ENCODE results near the gene ENPP6. TPM values are rescaled to one million over a fixed set of nuclear protein-coding genes. Genes with fewer than 3 reads are reported as not detected.
A peak's percentile ranks its signal among the peaks of the same experiment; 100 is the strongest.

ENPP6 gene
- total RNA-seq, 1 experiment from 2014 or later, result not detected

DNA sequence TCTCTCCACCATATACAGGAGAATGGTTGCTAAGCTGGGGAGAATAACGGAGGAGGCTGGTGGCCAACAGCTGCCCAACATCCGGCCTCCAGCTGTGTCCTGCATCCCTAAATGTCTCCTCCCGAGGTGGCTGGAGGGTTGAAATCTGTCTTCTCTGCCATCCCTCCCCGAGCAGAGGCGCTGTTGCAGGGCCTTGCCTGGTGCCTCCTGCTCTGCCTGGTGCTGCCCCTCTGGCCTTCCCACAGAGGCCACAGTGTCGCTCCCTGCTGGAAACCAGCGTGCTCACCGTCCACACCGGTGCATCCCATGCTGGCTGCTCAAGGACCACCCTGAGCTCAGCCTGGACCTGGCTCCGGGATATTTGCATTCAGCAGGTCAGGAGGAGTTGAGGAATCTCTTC lies 115.2 kb downstream of the ENPP6 start:
- in situ Hi-C loops (cut with HindIII; ENCODE audit: low pct_unique_long_range_greater_than_20kb, low sequenced_read_pairs), result no loop called here
- peak; percentile 31 for DNase-seq (ENCODE audit: low read depth, low spot score)

DNA sequence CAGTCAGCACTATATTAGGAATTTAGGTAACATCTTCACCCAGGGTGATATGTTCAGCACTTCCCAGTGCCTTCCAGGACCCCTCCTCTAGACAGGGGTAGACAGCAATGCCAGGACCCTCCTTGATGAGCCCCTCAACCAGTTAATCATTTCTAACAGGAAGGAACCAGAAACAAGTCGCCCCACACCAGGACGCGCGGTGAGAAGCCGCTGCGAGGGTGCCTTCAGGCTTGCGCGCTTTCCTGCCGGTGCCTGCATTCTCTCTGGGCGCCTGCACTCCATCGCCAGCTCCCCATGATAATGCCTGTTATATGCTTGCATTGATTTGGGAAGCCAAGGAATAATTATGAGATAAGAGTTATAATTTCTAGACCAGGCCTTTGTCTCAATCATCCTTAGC lies 116.0 kb downstream of the ENPP6 start:
- DNase-seq (ENCODE audit: low read depth, low spot score), result no peak
- in situ Hi-C loops (cut with HindIII; ENCODE audit: low pct_unique_long_range_greater_than_20kb, low sequenced_read_pairs), result no loop called here

DNA sequence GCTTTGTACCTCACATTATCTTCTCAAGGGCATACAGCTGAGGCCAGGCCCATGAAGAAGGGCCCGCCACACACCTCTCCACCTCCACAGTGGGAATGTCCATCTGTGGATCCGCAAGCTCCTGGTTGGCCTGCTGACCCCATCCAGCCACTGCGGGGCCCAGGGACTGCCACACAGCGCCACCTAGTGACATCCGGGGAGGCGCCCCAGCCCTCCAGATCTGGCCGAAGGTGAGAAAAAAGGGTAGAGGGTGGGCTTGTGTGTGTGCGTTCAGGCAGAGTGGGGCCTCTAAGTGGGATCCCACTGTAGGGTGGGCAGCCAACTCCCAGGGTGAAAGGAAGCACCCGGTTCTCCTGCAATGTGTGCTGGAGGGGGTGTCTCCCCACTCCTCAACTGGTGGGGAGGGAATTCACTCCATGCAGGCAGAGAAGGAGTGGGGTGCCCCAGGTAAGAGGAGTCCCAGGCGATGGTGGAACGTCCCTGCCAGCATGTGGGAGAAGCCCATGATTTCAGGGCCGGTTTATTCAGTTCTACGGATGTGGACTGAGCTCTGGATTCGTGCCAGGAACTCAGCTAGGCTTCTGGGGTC lies 117.3 kb downstream of the ENPP6 start:
- in situ Hi-C loops (cut with HindIII; ENCODE audit: low pct_unique_long_range_greater_than_20kb, low sequenced_read_pairs), result no loop called here
- peak; percentile 64 for DNase-seq (ENCODE audit: low read depth, low spot score)

DNA sequence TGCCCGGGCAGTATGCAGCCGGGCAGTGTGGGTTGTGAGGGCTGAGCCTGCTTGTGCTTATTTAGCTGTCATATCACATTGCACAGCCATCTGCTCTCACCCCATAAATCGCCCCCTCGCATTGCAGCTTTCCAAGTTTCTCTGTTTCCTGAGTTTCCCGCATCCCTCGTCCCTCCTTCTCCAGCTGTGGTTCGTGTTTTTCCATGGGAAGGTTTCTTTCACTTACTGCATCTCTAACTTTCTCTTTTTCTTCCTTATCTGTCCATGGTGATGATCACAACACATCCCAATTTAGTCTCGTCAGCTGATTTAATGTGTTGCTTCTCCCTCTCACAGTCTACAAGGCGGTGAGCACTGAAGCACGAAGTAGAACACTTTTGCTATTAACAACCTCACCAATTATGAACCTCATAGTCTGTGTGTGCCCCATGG lies 118.1 kb downstream of the ENPP6 start:
- in situ Hi-C loops (cut with HindIII; ENCODE audit: low pct_unique_long_range_greater_than_20kb, low sequenced_read_pairs), result no loop called here
- DNase-seq (ENCODE audit: low read depth, low spot score), result no peak

DNA sequence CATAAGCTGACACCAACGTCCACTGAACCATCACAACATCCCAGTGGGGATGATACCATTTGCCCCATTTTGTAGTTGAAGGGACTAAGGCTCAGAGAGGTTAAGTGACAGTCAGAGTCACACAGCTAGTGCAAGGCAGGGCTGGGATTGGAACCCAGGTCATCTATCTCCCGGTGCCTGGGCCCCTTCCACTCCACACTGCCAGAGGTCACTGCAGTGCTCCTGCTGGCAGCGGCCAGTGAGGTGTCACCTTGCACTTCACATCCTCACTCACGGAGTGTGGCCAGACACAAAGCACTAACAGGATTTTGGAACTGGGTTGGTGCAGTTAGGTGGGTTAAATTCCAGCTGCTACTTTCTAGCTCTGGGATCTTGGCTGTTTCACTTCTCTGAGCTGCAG lies 118.7 kb downstream of the ENPP6 start:
- in situ Hi-C loops (cut with HindIII; ENCODE audit: low pct_unique_long_range_greater_than_20kb, low sequenced_read_pairs), result no loop called here
- no peak for DNase-seq (ENCODE audit: low read depth, low spot score)

DNA sequence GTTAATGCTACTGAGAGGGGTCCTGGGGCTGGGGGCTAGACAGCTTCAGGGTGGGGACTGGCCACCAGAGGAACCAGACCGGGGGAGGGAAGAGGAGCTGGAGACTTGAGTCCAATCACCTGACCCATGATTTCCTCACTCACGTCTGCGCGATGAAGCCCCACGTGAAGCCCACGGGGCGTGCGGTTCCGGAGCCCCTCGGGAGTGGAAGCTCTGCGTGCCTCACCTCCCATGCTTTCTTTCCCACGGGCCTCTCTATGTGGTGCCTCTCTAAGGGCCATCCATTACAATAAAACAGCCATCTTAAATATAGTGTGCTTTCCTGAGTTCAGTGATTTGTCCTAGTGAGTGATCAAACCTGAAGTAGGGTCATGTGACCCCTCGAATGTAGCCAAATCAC lies 119.9 kb downstream of the ENPP6 start:
- DNase-seq (ENCODE audit: low read depth, low spot score), result no peak
- in situ Hi-C loops (cut with HindIII; ENCODE audit: low pct_unique_long_range_greater_than_20kb, low sequenced_read_pairs), result no loop called here

DNA sequence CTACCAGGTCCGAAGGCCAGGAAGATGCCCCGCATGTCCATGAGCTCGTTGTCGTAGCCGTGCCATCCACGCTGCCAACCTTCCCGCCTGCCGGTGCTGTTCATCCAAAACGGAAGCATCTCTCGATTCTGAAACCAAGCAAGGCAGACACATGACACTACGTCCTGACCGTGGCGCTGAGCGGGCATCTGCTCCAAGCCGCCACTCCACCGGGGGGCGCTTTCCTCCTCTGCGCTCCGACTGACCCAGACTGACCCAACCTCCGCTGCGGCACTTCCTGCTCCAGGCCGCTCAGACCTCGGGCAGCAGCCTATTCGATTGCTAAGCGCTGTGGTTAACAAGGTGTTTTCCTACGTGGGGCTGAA lies 120.5 kb downstream of the ENPP6 start:
- in situ Hi-C loops (cut with HindIII; ENCODE audit: low pct_unique_long_range_greater_than_20kb, low sequenced_read_pairs), result no loop called here
- no peak for DNase-seq (ENCODE audit: low read depth, low spot score)

DNA sequence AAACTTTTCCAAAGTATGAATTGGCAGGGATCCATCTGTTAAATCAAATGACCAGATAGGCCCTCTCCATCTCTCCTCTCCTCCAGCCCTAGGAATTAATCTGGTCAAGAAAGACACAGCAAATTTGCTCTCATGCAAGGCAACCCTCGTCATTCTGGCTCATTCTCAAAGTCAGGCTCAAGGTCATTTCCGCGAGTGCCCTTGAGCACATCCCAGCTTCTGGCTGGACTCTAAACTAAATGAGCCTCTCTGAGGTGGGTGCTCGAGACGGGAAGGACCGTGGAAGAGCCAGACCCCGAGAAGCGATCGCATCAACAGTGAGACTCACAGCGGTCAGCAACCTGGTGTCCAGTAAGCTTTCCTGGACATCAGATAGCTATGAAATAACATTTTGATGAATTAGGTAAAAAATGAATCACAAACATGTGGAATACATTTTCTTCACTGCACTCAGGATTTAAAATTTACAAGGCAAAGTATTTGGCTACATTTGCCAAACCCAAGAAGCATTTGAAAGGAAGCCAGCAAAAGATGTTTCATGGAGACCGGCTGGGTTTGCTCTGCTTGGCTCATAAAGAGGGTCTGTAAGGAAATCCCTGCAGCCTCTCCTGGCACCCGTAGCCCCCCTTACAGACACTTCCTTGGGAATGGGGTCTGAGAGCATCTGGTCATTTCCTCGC lies 121.0 kb downstream of the ENPP6 start:
- in situ Hi-C loops (cut with HindIII; ENCODE audit: low pct_unique_long_range_greater_than_20kb, low sequenced_read_pairs), result no loop called here
- no peak for DNase-seq (ENCODE audit: low read depth, low spot score)

DNA sequence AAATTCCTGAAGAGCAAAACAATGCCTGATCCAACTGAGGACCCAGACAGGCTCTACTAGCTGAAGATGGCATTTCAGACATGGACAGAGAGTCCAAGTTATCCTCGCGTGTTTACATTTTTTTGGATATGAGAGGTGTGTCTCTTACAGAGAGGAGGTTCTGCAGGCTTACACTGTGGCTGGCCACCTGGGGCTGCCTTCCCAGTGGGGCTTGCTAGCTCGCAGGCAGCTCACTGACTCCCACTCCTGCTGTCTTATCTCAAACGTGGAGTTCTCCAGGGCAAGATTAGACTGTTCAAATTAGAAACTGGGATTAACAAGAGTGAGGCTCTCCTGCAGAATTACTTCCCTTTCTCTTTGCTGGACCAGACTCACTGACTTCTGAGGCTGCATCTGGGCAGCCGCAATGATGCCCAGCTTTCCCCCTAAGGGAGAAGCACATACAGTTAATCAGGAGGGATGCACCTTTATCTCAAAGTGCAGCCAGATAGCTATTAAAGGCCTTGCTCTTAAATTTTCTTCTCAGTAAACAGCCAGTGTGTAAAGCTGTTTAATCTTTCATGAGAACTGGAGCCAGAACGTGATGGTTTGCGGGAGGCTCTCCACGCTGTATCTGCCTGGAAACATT lies 123.0 kb downstream of the ENPP6 start:
- in situ Hi-C loops (cut with HindIII; ENCODE audit: low pct_unique_long_range_greater_than_20kb, low sequenced_read_pairs), result no loop called here
- DNase-seq (ENCODE audit: low read depth, low spot score), result no peak

DNA sequence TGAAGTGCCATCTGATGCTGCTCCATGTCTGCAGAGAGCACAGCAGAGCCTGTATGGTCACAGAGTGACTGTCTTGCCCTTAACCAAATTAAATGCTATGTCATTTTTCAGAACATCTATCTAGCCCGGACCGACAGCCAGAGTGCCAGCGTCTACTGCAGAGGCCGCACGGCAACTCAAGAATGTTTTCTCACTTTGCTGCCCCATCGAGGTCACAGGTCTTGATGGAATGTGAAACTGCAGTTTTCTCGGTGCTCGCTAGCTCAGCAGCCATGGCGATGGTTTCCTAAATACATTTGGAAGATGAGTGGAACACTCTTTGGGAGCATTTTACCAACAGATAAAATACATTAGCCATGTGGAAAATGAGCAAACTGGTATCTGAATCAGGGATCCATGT lies 125.7 kb downstream of the ENPP6 start:
- in situ Hi-C loops (cut with HindIII; ENCODE audit: low pct_unique_long_range_greater_than_20kb, low sequenced_read_pairs), result no loop called here
- no peak for DNase-seq (ENCODE audit: low read depth, low spot score)

DNA sequence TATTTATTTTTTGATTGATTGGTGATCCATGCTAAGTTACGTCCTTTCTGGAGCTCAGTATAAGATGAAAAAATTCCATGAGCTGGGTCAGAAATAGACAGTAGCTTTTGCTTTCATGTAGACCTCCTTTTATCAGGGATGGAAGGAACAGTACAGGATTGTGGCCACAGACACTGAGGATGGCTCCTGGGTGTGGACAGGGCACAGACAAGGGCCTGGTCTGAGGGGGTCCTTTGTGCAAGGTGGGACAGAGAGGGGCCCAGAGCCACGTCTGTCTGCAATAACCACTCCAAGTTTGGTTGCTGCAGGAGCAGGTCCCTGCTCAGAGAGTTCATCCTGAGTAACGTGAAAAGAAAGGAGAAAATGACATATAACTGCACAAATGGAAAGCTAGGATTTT lies 127.1 kb downstream of the ENPP6 start:
- no peak for DNase-seq (ENCODE audit: low read depth, low spot score)
- in situ Hi-C loops (cut with HindIII; ENCODE audit: low pct_unique_long_range_greater_than_20kb, low sequenced_read_pairs), result no loop called here

DNA sequence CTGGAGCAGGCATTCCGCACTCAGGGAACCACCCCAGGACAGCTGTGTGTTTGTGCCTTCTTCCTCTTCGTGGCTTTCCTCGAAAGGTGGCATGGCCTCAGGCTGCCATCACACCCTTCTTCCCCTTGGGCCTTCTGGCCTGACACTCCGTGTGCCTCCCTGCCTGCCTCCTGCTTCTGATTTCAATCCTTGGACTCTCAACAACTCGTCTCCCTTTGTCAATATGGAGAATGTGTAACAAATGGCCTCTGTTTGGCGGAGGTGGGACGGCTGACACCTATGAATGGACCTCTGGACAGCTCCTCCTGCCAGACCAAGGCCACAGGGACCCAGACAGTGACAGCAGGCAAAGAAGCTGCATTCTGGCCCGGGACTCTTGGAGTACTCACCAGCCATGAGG lies 137.0 kb downstream of the ENPP6 start:
- no peak for DNase-seq (ENCODE audit: low read depth, low spot score)
- in situ Hi-C loops (cut with HindIII; ENCODE audit: low pct_unique_long_range_greater_than_20kb, low sequenced_read_pairs), result no loop called here

DNA sequence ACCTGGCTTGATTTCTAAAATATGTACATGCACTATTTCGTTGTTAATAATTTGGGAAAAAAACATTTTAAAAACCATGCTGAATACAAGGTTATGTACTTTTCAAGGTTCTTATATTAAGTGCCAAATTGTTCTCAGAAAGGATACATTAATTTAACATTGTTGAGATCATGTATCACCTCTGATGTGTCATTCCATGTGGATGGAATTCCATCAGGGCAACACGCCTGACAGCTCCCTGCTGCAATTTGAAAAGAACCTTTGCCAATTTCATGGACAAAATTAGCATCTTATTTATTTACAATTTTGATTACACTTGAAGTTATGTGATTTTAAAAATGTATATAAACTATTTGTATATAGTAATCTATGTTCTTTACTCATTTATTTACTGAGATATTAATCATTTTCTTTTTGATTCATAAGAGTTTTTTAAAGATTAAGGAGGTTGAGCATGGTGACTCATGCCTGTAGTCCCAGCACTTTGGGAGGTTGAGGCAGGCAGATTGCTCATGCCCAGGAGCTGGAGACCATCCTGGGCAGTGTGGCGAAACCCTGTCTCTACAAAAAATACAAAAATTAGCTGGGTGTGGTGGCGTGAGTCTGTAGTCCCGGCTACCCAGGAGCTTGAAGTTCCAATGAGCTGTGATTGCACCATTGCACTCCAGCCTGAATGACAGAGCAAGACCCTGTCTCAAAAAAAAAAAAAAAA lies 142.8 kb downstream of the ENPP6 start:
- DNase-seq (ENCODE audit: low read depth, low spot score), result no peak
- in situ Hi-C loops (cut with HindIII; ENCODE audit: low pct_unique_long_range_greater_than_20kb, low sequenced_read_pairs), result no loop called here

DNA sequence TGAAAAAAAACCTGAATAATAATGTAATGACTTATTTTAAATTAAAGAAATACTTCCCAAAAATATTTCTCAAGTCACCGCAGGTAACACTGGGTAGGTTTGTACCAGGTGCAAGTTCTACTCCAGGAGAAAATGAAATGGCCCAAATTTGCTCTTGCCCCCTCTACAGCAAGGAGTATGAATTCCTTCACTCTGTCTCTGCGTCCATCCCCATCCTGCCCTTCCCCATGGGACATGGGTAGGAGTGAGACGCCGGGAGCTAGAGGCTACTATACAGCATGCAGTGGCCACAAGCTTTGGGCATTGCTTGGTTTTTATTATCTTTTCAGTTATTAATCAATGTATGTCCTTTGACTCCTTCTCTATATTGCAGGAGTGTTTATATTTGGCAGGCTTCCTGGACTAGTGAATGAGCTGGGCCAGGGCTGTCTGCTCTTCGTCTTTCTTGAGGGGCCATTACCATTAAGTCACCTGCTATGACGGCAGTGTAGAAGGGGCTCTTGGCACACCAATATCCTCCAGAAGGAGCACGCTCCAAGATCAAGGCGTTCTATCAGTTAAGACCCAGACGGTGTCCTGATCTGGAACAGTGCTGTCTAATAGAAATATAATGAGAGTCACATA lies 149.6 kb downstream of the ENPP6 start:
- DNase-seq (ENCODE audit: low read depth, low spot score), result no peak
- in situ Hi-C loops (cut with HindIII; ENCODE audit: low pct_unique_long_range_greater_than_20kb, low sequenced_read_pairs), result no loop called here

DNA sequence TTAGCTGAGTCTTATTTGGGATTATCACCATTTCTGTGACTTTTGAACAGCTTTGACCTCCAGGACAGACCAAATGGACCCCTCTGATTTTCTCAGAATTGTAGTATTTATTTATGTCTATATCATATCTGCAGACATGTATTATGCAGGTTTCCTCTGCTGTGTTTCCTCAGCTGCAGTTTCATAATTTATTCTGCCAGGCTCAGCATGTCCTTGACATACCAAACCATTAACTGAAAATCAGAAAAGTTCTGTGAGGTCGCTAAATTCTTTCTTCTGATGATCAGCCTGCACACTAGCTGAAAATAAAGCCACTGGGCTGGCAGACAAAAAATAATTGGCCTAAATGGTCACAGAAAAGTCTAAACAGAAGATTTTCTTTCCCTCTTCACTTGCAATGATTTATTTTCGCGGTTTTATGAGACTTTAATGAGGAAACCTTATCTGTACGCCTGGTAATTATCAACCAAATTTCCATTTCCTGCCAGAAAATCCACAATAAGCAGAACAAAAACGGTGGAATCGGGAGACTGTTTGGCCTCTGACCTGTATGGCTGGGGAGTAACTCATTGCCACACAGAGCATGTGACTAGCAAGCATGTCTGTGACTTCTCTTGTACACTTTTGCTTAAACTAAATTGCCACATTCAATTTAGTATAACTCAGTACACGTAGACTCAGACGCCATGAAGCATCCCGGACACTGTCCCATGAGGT lies 150.9 kb downstream of the ENPP6 start:
- in situ Hi-C loops (cut with HindIII; ENCODE audit: low pct_unique_long_range_greater_than_20kb, low sequenced_read_pairs), result no loop called here
- DNase-seq (ENCODE audit: low read depth, low spot score), result no peak

DNA sequence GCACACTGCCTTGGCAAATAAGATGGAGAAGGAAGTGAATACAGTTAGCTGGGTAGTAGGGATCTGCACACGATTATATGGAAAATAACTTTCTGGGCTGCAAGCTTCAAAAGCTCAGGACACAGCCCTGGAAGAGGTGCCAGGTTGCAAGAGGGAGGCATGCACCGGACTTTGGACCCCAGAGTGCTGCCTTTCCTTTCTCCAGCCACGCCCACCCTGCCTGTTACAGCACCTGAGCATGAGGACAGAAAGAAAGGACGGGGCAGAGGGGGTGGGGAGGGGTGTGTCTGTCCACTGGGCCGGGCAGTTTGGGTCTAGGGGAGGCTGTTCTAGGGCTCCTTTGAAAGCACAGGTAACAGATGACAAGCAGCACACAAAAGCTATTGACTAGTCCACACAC lies 152.8 kb downstream of the ENPP6 start:
- no peak for DNase-seq (ENCODE audit: low read depth, low spot score)
- in situ Hi-C loops (cut with HindIII; ENCODE audit: low pct_unique_long_range_greater_than_20kb, low sequenced_read_pairs), result no loop called here

DNA sequence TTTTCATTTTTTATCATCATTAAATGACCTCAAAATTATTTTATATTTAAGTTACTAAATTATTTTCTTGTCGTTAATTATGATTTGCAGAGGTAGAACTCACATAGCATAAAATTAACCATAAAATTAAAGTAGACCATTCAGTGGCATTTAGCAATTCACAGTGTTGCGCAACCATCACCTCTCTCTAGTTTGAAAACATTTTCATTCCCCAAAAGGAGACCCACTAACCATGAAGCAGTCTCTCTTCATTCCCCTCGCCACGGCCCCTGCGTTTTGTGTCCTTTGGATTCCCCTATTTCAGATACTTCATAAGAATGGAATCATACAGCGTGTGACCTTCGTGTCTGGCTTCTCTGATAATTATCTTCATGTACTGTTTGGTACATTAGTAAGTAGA lies 154.9 kb downstream of the ENPP6 start:
- in situ Hi-C loops (cut with HindIII; ENCODE audit: low pct_unique_long_range_greater_than_20kb, low sequenced_read_pairs), result no loop called here

DNA sequence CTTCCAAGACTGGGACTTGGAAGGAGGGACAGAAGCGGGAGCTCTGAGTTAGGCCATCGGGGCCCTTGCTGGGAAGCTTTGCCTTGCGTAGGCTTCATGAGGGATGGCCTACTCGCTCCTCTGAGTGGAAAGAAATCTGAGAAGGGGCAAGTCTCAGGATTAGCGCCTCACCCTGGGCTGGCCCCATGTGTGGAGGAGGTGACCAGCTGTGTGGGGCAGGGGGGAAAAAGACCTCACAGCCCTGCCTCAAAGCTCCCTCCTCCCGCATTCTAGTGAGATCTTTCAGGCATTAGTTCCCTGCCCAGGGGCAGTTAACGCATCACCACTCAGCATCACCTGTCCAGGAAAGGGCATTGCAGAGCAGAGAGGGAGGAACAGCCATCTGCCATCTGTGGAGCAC lies 156.1 kb downstream of the ENPP6 start:
- DNase-seq (ENCODE audit: low read depth, low spot score), result no peak
- in situ Hi-C loops (cut with HindIII; ENCODE audit: low pct_unique_long_range_greater_than_20kb, low sequenced_read_pairs), result no loop called here

More for the DNA sequence above, 154.9 kb downstream of the ENPP6 start:
- no peak for DNase-seq (ENCODE audit: low read depth, low spot score)

Data from SK-MEL-5 (cell line).